ENCODE results near the gene IGIP.

Gene IGIP

GRCh38 chr5:140093179-140093578 is 32.6 kb upstream of the IGIP start:
- Histone ChIP-seq H3K4me3 (ENCODE audit: control insufficient read depth in 1 of 7, extremely low read depth in 1 of 7, insufficient read depth in 4 of 7, low read depth in 2 of 7, low read length in 6 of 7) (no peak overlapping the region), H3K36me3 (ENCODE audit: control insufficient read depth in 4 of 4, insufficient read depth in 4 of 4, low read length in 3 of 4) (no peaks in the 10 kb centered on the region), H3K4me1 (ENCODE audit: control extremely low read depth in 1 of 4, control insufficient read depth in 4 of 4, insufficient read depth in 4 of 4, low read length in 3 of 4) (no peaks in the 10 kb centered on the region), H3K9me3 (ENCODE audit: control extremely low read depth in 1 of 5, control insufficient read depth in 4 of 5, insufficient read depth in 2 of 5, low read depth in 1 of 5, low read length in 4 of 5) (peaks cover 2 to 14% (median 9%) of the 10 kb centered on the region in 5 experiments), H3K27ac (ENCODE audit: insufficient read depth in 1 of 2, low read depth in 1 of 2, low read length in 2 of 2, poor library complexity in 1 of 2, severe bottlenecking in 2 of 2) (no peak overlapping the region), H3K27me3 (replicated peaks in 2 of 5; ENCODE audit: control insufficient read depth in 4 of 5, insufficient read depth in 5 of 5, low read length in 4 of 5) (peaks cover 0 to 4% (median 0%) of the 10 kb centered on the region in 5 experiments)
- DNase-seq: no peak
- ChIA-PET CTCF (no interaction called here), POLR2A (no interaction called here)
- WGBS (ENCODE audit: insufficient coverage): no CpG with 5 or more reads among the region's 1 CpG

GRCh38 chr5:140093866-140094265 is 31.9 kb upstream of the IGIP start:
- POLR2A ChIA-PET: no interaction called here
- peaks cover 0 to 4% (median 0%) of the 10 kb centered on the region in 5 experiments for H3K27me3 ChIP-seq (replicated peaks in 2 of 5; ENCODE audit: control insufficient read depth in 4 of 5, insufficient read depth in 5 of 5, low read length in 4 of 5)
- CTCF ChIA-PET: interaction anchor here (0.5 to 1.3 kb wide), 2 partner anchors 21 to 103 kb away, joined by 3 read pairs; no protein-coding TSS in a partner anchor
- no peaks in the 10 kb centered on the region for H3K4me1 ChIP-seq (ENCODE audit: control extremely low read depth in 1 of 4, control insufficient read depth in 4 of 4, insufficient read depth in 4 of 4, low read length in 3 of 4)
- H3K4me3 ChIP-seq (ENCODE audit: control insufficient read depth in 1 of 7, extremely low read depth in 1 of 7, insufficient read depth in 4 of 7, low read depth in 2 of 7, low read length in 6 of 7): no peak overlapping the region
- peaks cover 2 to 14% (median 9%) of the 10 kb centered on the region in 5 experiments for H3K9me3 ChIP-seq (ENCODE audit: control extremely low read depth in 1 of 5, control insufficient read depth in 4 of 5, insufficient read depth in 2 of 5, low read depth in 1 of 5, low read length in 4 of 5)
- DNase-seq: no peak
- no peaks in the 10 kb centered on the region for H3K36me3 ChIP-seq (ENCODE audit: control insufficient read depth in 4 of 4, insufficient read depth in 4 of 4, low read length in 3 of 4)
- no peak overlapping the region for H3K27ac ChIP-seq (ENCODE audit: insufficient read depth in 1 of 2, low read depth in 1 of 2, low read length in 2 of 2, poor library complexity in 1 of 2, severe bottlenecking in 2 of 2)
- no CpG with 5 or more reads among the region's 1 CpG for WGBS (ENCODE audit: insufficient coverage)

- CTCF ChIA-PET: interaction anchor here (0.9 to 1.3 kb wide), 2 partner anchors 22 to 44 kb away, joined by 3 read pairs; no protein-coding TSS in a partner anchor
- no peaks in the 10 kb centered on the region for H3K4me1 ChIP-seq (ENCODE audit: control extremely low read depth in 1 of 4, control insufficient read depth in 4 of 4, insufficient read depth in 4 of 4, low read length in 3 of 4)
- H3K27me3 ChIP-seq (replicated peaks in 2 of 5; ENCODE audit: control insufficient read depth in 4 of 5, insufficient read depth in 5 of 5, low read length in 4 of 5): peaks cover 0 to 4% (median 0%) of the 10 kb centered on the region in 5 experiments
- H3K4me3 ChIP-seq (ENCODE audit: control insufficient read depth in 1 of 7, extremely low read depth in 1 of 7, insufficient read depth in 4 of 7, low read depth in 2 of 7, low read length in 6 of 7): no peak overlapping the region
- H3K36me3 ChIP-seq (ENCODE audit: control insufficient read depth in 4 of 4, insufficient read depth in 4 of 4, low read length in 3 of 4): no peaks in the 10 kb centered on the region
- peaks cover 1 to 9% (median 6%) of the 10 kb centered on the region in 5 experiments for H3K9me3 ChIP-seq (ENCODE audit: control extremely low read depth in 1 of 5, control insufficient read depth in 4 of 5, insufficient read depth in 2 of 5, low read depth in 1 of 5, low read length in 4 of 5)
- no peak overlapping the region for H3K27ac ChIP-seq (ENCODE audit: insufficient read depth in 1 of 2, low read depth in 1 of 2, low read length in 2 of 2, poor library complexity in 1 of 2, severe bottlenecking in 2 of 2)
- no peak for DNase-seq
- POLR2A ChIA-PET: no interaction called here
Observed at GRCh38 chr5:140094889-140095288, 30.8 kb upstream of the IGIP start.

GRCh38 chr5:140101179-140101578 is 24.6 kb upstream of the IGIP start:
- H3K4me1 ChIP-seq (ENCODE audit: control extremely low read depth in 1 of 4, control insufficient read depth in 4 of 4, insufficient read depth in 4 of 4, low read length in 3 of 4): peaks cover 0 to 2% (median under 1%) of the 10 kb centered on the region in 4 experiments
- no CpG with 5 or more reads among the region's 1 CpG for WGBS (ENCODE audit: insufficient coverage)
- ChIA-PET CTCF (interaction anchor here (1.2 kb wide), 1 partner anchor 41 kb away, joined by 4 read pairs; no protein-coding TSS in a partner anchor), POLR2A (no interaction called here)
- peaks cover 0 to 15% (median 1%) of the 10 kb centered on the region in 5 experiments for H3K27me3 ChIP-seq (replicated peaks in 2 of 5; ENCODE audit: control insufficient read depth in 4 of 5, insufficient read depth in 5 of 5, low read length in 4 of 5)
- no peaks in the 10 kb centered on the region for H3K36me3 ChIP-seq (ENCODE audit: control insufficient read depth in 4 of 4, insufficient read depth in 4 of 4, low read length in 3 of 4)
- no peak overlapping the region for H3K4me3 ChIP-seq (ENCODE audit: control insufficient read depth in 1 of 7, extremely low read depth in 1 of 7, insufficient read depth in 4 of 7, low read depth in 2 of 7, low read length in 6 of 7)
- no peak for DNase-seq
- no peak overlapping the region for H3K27ac ChIP-seq (ENCODE audit: insufficient read depth in 1 of 2, low read depth in 1 of 2, low read length in 2 of 2, poor library complexity in 1 of 2, severe bottlenecking in 2 of 2)
- H3K9me3 ChIP-seq (ENCODE audit: control extremely low read depth in 1 of 5, control insufficient read depth in 4 of 5, insufficient read depth in 2 of 5, low read depth in 1 of 5, low read length in 4 of 5): no peaks in the 10 kb centered on the region

GRCh38 chr5:140103154-140103553 is 22.6 kb upstream of the IGIP start:
- Histone ChIP-seq H3K36me3 (ENCODE audit: control insufficient read depth in 4 of 4, insufficient read depth in 4 of 4, low read length in 3 of 4) (no peaks in the 10 kb centered on the region), H3K4me3 (ENCODE audit: control insufficient read depth in 1 of 7, extremely low read depth in 1 of 7, insufficient read depth in 4 of 7, low read depth in 2 of 7, low read length in 6 of 7) (no peak overlapping the region), H3K27me3 (replicated peaks in 2 of 5; ENCODE audit: control insufficient read depth in 4 of 5, insufficient read depth in 5 of 5, low read length in 4 of 5) (peaks cover 0 to 15% (median 3%) of the 10 kb centered on the region in 5 experiments), H3K9me3 (ENCODE audit: control extremely low read depth in 1 of 5, control insufficient read depth in 4 of 5, insufficient read depth in 2 of 5, low read depth in 1 of 5, low read length in 4 of 5) (no peaks in the 10 kb centered on the region), H3K27ac (ENCODE audit: insufficient read depth in 1 of 2, low read depth in 1 of 2, low read length in 2 of 2, poor library complexity in 1 of 2, severe bottlenecking in 2 of 2) (no peak overlapping the region), H3K4me1 (ENCODE audit: control extremely low read depth in 1 of 4, control insufficient read depth in 4 of 4, insufficient read depth in 4 of 4, low read length in 3 of 4) (peaks cover under 1 to 16% (median 13%) of the 10 kb centered on the region in 4 experiments)
- ChIA-PET POLR2A (no interaction called here), CTCF (interaction anchor here (0.8 to 1.3 kb wide), 3 partner anchors 9 to 25 kb away, joined by 3 to 4 read pairs (median 3); no protein-coding TSS in a partner anchor)
- DNase-seq: no peak
- WGBS (ENCODE audit: insufficient coverage): 29% methylated on average over 1 of the region's 1 CpG

GRCh38 chr5:140104100-140104499 is 21.6 kb upstream of the IGIP start:
- Histone ChIP-seq H3K9me3 (ENCODE audit: control extremely low read depth in 1 of 5, control insufficient read depth in 4 of 5, insufficient read depth in 2 of 5, low read depth in 1 of 5, low read length in 4 of 5) (no peaks in the 10 kb centered on the region), H3K27me3 (replicated peaks in 2 of 5; ENCODE audit: control insufficient read depth in 4 of 5, insufficient read depth in 5 of 5, low read length in 4 of 5) (peaks cover 5 to 21% (median 12%) of the 10 kb centered on the region in 5 experiments), H3K4me1 (ENCODE audit: control extremely low read depth in 1 of 4, control insufficient read depth in 4 of 4, insufficient read depth in 4 of 4, low read length in 3 of 4) (peaks cover 3 to 25% (median 21%) of the 10 kb centered on the region in 4 experiments), H3K36me3 (ENCODE audit: control insufficient read depth in 4 of 4, insufficient read depth in 4 of 4, low read length in 3 of 4) (no peaks in the 10 kb centered on the region), H3K4me3 (ENCODE audit: control insufficient read depth in 1 of 7, extremely low read depth in 1 of 7, insufficient read depth in 4 of 7, low read depth in 2 of 7, low read length in 6 of 7) (no peak overlapping the region), H3K27ac (ENCODE audit: insufficient read depth in 1 of 2, low read depth in 1 of 2, low read length in 2 of 2, poor library complexity in 1 of 2, severe bottlenecking in 2 of 2) (no peak overlapping the region)
- DNase-seq: no peak
- no CpG with 5 or more reads among the region's 1 CpG for WGBS (ENCODE audit: insufficient coverage)
- ChIA-PET POLR2A (no interaction called here), CTCF (interaction anchor here (1.3 to 2.1 kb wide), 3 partner anchors 11 to 38 kb away, joined by 3 to 12 read pairs (median 9); no protein-coding TSS in a partner anchor)

GRCh38 chr5:140106101-140106500 is 19.6 kb upstream of the IGIP start:
- H3K9me3 ChIP-seq (ENCODE audit: control extremely low read depth in 1 of 5, control insufficient read depth in 4 of 5, insufficient read depth in 2 of 5, low read depth in 1 of 5, low read length in 4 of 5): no peaks in the 10 kb centered on the region
- H3K36me3 ChIP-seq (ENCODE audit: control insufficient read depth in 4 of 4, insufficient read depth in 4 of 4, low read length in 3 of 4): no peaks in the 10 kb centered on the region
- WGBS (ENCODE audit: insufficient coverage): 67% methylated on average over 1 of the region's 5 CpGs
- peaks cover 3 to 27% (median 22%) of the 10 kb centered on the region in 4 experiments for H3K4me1 ChIP-seq (ENCODE audit: control extremely low read depth in 1 of 4, control insufficient read depth in 4 of 4, insufficient read depth in 4 of 4, low read length in 3 of 4)
- CTCF ChIA-PET: interaction anchor here (0.7 to 3.0 kb wide), 9 partner anchors 9 to 53 kb away, joined by 3 to 19 read pairs (median 4); no protein-coding TSS in a partner anchor
- peak in 1 of 3 donors; percentile 15 for DNase-seq
- H3K4me3 ChIP-seq (ENCODE audit: control insufficient read depth in 1 of 7, extremely low read depth in 1 of 7, insufficient read depth in 4 of 7, low read depth in 2 of 7, low read length in 6 of 7): no peak overlapping the region
- no peak overlapping the region for H3K27ac ChIP-seq (ENCODE audit: insufficient read depth in 1 of 2, low read depth in 1 of 2, low read length in 2 of 2, poor library complexity in 1 of 2, severe bottlenecking in 2 of 2)
- POLR2A ChIA-PET: interaction anchor here (0.6 to 1.2 kb wide), 2 partner anchors 9 to 227 kb away, joined by 3 read pairs; no protein-coding TSS in a partner anchor
- H3K27me3 ChIP-seq (replicated peaks in 2 of 5; ENCODE audit: control insufficient read depth in 4 of 5, insufficient read depth in 5 of 5, low read length in 4 of 5): peaks cover 12 to 36% (median 19%) of the 10 kb centered on the region in 5 experiments
